Renal pelvis (tissue), 3 donors: Measurements from ENCODE around the gene MYZAP. TPM values are rescaled to one million over a fixed set of nuclear protein-coding genes. Genes with fewer than 3 reads are reported as not detected.

Source experiments
- polyA plus RNA-seq, 3 donors: library from polyadenylated mRNA; unstranded; fragments of 120-200 nt; gene quantifications; one replicate each; pipeline ENCODE4 v1.2.1, GENCODE V29; 2013; ENCODE audit not compliant: insufficient read length in 3 of 3

The MYZAP gene
- polyA plus RNA-seq, 3 donors, result 5.3 to 6.8 (median 6.5) TPM

Other genes with a start within 250 kb of the MYZAP start
- gene CGNL1, start 215.4 kb upstream of the MYZAP start, polyA plus RNA-seq, result 10 to 100 TPM; 61.9 to 67.4 (median 65.3) TPM
- gene POLR2M, start 114.8 kb downstream of the MYZAP start, polyA plus RNA-seq, result 10 to 100 TPM; 75.3 to 85.5 (median 83.2) TPM